Brain microvascular endothelial cell (primary cell): ENCODE results near the gene GEMIN4.

Source experiments
- DNase-seq: peaks from one replicate; pipeline ENCODE4 v3.0.0-alpha.2; 2020
- H3K27ac ChIP-seq: fragments of 250-450 bp; sonication (Bioruptor Pico); 2 replicates; pipeline ENCODE4 v1.5.1; 2020; ENCODE audit warnings: mild to moderate bottlenecking, moderate library complexity
- H3K27me3 ChIP-seq: fragments of 250-450 bp; sonication (Bioruptor Pico); replicated peaks from 2 replicates; pipeline ENCODE4 v1.5.1; 2020; ENCODE audit warnings: mild to moderate bottlenecking
- H3K36me3 ChIP-seq: fragments of 250-450 bp; sonication (Bioruptor Pico); replicated peaks from 2 replicates; pipeline ENCODE4 v1.5.1; 2020; ENCODE audit warnings: mild to moderate bottlenecking
- H3K4me3 ChIP-seq: 2 replicates; pipeline ENCODE4 v1.5.1; 2011; ENCODE audit warnings: low read depth, mild to moderate bottlenecking, control low read depth, low read length, moderate library complexity
- in situ Hi-C: cut with HindIII; loops from 2 replicates; pipeline ENCODE4 v1.10.0; 2017; ENCODE audit warnings: low sequenced_read_pairs, low pct_ligation_motif_present
- TF ChIP-seq, protein P1 (sequence below): IDR thresholded peaks from 2 replicates; pipeline ENCODE4 v1.5.1; 2011; ENCODE audit warnings: low read depth, mild to moderate bottlenecking, moderate library complexity, low read length, control low read depth, inconsistent platforms; ENCODE audit errors: missing control alignments

GEMIN4 gene

DNA sequence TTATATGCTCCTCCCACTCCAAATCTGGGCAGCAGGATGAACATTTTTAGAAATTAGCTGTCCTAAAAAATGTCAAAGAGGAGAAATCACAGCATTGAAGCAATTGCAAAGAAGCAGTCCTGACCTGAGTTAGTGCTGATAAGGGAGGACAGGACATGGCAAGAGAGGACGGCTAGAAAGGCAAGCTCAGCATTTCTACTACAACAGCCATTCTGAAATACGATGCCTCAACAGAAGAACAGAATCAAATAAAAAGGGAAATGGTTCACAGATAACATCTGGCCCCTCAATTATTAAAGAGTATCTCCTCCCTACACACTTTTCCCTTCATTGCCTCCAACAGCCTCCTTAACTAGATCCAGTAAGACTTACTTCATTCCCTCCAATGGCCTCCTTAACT, 55.7 kb downstream of the GEMIN4 start:
- peaks cover 17% of the 10 kb centered on the region for H3K36me3 ChIP-seq
- H3K4me3 ChIP-seq = no peak overlapping the region
- no peaks in the 10 kb centered on the region for H3K27me3 ChIP-seq
- no peak for DNase-seq
- in situ Hi-C loops = loop anchor here (10.0 kb wide), 1 partner anchor 142 kb away; no protein-coding TSS in a partner anchor
- TF ChIP-seq, protein P1, sequence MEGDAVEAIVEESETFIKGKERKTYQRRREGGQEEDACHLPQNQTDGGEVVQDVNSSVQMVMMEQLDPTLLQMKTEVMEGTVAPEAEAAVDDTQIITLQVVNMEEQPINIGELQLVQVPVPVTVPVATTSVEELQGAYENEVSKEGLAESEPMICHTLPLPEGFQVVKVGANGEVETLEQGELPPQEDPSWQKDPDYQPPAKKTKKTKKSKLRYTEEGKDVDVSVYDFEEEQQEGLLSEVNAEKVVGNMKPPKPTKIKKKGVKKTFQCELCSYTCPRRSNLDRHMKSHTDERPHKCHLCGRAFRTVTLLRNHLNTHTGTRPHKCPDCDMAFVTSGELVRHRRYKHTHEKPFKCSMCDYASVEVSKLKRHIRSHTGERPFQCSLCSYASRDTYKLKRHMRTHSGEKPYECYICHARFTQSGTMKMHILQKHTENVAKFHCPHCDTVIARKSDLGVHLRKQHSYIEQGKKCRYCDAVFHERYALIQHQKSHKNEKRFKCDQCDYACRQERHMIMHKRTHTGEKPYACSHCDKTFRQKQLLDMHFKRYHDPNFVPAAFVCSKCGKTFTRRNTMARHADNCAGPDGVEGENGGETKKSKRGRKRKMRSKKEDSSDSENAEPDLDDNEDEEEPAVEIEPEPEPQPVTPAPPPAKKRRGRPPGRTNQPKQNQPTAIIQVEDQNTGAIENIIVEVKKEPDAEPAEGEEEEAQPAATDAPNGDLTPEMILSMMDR = no peak
- H3K27ac ChIP-seq = no peak overlapping the region
